ENCODE measurements around the gene C12orf56.
"Not testable (repeated sequence)": the region's sequence is repeated elsewhere in the genome, so short reads cannot be mapped to it uniquely, and the experiment has no call there.

Gene C12orf56

DNA sequence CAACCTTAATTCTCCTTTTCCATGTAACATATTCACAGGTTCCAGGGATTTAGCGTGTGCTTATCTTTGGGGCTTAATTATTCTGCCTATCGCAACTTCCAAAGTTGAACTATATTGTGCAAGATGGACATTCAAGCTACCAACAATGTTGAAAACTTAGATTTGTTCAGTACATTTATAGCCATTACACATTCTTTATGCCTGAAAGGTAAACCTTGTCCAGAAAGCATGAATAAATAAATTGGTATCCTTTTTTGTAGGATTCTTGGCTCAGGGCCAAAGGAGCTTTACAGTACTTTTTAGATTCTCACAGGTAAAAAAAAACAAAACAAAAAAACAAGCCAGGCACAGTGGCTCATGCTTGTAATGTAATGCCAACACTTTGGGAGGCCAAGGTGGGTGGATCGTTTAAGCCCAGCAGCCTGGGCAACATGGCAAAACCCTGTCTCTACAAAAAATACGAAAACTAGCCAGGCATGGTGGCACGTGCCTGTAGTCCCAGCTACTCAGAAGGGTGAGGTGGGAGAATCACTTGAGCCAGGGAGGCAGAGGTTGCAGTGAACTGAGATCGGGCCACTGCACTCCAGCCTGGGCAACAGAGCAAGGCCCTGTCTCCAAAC lies 3.3 kb downstream of the C12orf56 start:
- DNase-seq (ENCODE audit: low read depth) = no peak

DNA sequence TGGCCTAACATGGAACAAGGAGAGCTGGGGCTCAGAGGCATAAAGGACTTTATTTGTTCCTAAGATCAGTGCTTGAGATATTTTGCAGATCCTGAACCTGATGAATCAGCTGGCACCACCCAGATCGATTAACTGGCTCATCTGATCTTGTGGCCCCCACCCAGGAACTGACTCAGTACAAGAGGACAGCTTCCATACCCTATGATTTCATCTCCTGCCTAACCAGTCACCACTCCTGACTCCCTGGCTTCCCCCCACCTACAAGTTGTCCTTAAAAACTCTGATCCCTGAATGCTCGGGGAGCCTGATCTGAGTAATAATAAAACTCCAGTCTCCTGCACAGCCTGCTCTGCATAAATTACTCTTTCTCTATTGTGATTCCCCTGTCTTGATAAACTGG lies 5.1 kb downstream of the C12orf56 start:
- peak; percentile 56 for DNase-seq (ENCODE audit: low read depth)

DNA sequence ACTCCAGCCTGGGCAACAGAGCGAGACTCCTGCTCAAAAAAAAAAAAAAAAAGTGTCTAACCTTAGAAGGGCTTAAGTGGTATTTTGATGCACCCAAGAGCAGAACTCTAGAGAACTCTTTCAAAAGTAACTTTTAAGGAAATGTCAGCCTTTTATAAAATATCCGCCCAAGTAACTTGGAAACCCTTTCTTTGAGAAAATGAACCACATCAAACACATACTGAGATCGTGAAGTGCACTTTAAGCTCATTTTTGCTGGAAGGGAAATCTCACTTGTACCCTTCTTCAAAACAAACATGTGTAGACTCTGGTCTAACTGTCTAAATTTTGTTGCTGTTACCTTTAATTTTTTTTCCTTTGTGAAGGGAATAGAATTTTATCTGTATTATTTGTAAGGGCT lies 5.5 kb downstream of the C12orf56 start:
- no peak for DNase-seq (ENCODE audit: low read depth)

DNA sequence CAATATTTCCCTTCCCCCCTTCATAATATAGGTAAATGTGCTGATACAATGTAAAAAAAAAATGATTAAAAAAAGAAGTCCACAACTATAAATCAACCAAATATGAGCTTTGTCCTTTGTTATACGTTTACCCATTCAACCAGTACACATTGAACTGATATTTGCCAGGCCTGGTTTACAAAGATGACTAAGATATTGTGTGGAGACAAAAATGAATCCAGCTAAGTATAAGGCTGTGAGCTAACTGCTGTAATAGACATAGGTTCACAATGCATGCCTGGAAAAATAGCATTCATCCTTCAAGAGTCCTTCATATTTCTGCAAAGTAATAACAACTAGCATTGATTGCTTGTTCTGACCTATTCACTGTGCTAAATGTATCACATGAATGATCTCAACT lies 6.9 kb downstream of the C12orf56 start:
- no peak for DNase-seq (ENCODE audit: low read depth)

DNA sequence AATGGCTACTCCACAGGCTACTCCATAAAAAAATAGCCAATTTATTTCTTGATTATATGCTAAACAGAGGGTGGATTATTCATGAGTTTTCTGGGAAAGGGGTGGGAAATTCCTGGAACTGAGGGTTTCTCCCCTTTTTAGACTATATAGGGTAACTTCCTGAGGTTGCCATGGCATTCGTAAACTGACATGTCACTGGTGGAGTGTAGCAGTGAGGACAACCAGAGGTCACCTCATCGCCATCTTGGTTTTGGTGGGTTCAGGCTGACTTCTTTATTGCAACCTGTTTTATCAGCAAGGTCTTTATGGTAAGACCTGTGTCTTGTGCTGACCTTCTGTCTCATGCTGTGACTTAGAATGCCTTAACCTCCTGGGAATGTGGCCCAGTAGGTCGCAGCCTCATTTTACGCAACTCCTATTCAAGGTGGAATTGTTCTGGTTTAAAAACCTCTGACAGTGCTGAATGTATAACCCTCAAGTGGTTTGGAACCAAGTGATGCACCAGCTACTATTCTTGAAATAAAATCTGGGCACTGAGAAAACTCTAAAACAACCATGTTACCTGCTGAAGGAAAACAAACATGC lies 27.7 kb downstream of the C12orf56 start:
- no peak for DNase-seq (ENCODE audit: low read depth)

DNA sequence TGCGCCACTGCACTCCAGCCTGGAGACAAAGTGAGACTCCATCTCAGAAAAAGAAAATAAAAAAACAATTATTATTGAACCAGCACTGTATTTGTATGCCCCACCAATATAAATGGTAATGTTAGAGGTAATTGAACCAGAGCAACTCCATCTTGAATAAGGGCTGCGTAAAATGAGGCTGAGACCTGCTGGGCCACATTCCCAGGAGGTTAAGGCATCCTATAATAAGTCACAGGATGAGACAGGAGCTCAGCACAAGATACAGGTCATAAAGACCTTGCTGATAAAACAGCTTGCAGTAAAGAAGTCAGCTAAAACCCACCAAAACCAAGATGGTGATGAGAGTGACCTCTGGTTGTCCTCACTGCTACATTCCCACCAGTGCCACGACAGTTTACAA lies 29.4 kb downstream of the C12orf56 start:
- not testable (repeated sequence) for DNase-seq (ENCODE audit: low read depth)

DNA sequence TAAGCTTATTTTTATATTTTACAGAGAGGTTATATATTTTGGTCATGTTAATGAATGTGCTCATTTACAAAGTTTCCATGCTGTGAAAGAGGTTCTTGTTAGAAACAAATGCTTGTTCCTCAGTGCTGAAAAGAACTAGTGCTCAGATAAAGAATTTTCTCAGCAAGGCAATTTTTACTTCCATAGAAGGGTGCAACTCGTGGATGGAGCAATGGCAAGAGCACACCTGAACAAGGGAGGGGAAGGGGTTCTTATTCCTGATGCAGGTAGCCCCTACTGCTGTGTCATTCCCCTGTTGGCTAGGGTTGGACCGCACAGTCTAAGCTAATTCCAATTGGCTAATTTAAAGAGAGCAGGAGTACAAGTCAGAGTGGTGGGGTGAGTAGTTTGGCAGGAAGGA lies 34.3 kb downstream of the C12orf56 start:
- DNase-seq (ENCODE audit: low read depth) = not testable (repeated sequence)

DNA sequence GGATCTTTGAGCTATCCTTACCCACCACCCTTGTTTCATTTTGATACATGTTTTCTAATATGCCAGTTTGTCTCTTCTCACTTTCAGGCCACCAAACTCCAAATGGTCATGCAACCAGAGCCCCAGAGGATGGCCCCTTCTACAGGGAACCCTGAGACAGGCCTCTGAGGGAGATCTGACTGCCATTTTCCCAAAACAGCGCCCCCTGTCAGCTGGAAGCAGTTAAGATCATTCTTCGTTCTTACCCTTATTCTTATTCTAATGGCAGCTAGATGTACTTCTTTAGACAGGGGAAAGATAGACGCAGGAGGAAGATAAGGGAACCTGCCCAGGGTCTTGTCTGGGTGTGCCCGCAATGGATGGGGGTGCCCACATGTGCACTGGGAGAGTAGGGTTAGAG lies 38.4 kb downstream of the C12orf56 start:
- DNase-seq (ENCODE audit: low read depth) = no peak

DNA sequence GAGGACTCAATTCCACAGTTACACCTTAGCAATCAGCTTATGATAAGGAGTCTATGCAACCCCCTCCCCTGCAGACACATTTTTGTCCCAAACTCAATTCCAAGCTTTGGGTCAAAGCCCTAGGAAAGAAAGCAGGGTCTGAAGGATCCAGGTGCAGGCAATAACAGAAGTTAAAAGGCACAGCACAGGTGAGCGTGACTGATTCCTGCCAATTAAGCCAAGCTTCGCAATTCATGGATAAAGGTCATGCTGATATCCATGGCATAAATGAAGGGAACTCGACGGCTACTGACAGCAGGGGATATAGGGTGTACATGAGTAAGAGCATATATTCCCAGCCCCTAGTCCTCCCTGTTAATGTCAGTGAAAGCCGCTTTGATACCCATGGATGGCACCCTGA lies 39.3 kb downstream of the C12orf56 start:
- DNase-seq (ENCODE audit: low read depth) = no peak

DNA sequence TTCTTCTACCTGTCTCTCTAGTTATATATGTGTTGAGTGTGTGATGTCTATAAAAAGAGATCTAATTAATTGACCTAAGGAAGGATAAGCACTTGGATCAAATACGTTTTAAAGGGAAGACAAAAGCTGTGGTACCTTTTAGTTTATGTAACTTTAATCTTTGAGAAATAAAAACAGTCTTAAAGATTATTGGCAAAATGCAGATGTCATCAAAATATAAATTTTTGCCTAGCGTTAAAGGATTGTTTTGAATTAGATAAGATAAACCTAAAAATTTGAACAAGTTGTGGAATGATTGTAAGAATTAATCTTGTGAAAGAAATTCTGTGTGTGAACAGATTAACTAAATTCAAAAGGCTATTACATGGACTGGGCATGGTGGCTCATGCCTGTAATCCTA lies 42.9 kb downstream of the C12orf56 start:
- DNase-seq (ENCODE audit: low read depth) = no peak

DNA sequence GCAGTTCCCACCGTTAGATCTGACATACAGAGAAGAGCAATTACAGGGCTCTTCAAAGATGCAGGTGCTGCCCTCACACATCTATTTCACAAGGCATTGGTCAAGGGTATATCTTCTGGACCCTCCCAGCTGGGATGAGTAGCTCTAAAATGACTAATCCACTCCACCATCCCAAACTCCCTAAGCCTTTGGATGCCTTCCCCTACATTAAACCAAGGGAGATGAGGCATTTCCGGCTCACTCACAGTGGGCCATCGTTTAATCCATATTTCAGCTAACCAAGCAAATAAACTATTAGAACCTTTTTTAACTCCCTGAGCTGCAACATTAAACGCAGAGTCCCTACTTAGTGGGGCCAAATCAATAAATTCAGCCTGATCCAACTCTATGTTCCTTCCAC lies 45.9 kb downstream of the C12orf56 start:
- DNase-seq (ENCODE audit: low read depth) = not testable (repeated sequence)

DNA sequence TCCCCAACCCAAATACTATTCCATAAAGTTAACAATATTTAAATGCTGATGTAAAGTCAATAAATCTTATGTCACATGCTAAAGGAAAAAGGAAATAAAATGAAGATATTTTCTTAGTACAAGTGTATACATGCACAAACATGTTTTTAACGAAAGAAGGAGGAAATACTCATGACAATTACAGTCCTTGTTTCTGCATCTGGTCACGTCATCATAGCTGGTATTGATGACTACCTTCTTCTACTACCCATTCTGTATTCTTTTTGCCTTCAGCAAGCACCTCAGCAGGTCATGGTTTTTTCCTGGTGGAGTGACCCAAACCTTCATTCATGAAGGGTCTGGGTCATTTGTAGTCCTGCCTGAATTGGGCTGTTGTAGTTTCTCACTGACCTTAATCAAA lies 50.0 kb downstream of the C12orf56 start:
- not testable (repeated sequence) for DNase-seq (ENCODE audit: low read depth)

DNA sequence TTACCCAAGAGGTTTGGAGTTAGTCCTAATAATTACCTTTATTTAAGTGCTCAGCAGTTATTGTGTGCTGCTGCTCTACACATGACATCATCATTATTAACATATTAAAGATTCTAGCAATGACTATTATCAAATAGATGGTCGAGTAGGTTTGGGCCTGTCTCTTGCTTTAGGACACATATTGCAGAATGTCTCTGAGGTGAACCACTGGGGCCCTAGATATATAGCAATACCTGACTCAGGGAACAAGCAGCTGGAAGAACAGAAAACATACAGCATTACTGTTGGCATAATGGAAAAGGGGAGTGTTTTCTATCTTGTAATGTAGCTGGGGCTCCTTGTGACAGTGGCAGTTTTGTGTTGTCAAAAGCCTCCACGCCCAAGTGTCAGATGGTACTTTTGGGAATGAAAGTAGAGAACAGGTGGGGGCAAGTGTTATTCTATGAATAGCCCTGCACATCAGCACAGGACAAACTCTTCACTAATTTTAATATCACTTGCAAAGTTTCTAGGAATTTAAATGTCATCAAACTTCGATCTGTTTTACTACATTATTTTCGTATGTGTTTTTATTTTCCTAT lies 54.6 kb downstream of the C12orf56 start:
- no peak for DNase-seq (ENCODE audit: low read depth)

DNA sequence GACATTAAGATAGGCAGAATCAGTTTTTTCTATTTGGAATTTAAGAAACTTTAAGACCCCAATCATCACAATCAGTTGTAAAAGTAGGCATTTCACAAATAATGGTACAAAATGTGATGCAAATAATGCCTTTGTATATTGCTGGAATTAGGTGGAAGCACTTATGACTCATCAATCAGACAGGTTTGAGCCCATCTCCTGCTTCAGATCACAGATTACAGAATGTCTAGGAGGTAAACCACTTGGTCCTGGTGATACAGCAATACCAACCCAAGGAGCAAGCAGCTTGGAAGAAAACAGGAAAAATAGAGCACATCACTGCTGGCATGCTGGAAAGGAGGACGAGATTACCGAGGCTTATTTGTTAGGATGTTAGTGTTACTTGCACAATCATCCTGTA lies 57.6 kb downstream of the C12orf56 start:
- DNase-seq (ENCODE audit: low read depth) = no peak

DNA sequence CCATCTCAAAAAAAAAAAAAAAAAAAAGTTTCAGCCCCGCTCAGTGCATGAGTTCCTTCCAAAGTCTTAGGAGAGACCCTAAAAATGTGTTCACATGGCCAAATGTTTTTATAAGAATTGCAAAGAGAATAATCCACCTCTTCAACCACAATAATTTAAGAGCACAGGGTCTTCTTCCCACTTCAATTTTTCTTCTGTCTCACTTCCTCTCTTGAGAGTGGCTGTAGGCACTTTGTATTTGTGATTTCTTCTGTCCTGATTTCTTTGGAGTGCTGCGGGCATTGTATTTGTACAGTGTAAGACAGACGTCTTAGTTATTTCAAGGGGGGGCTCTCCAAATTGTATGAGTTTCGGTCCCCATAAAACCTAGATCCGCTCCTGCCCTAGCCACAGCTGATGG lies 58.3 kb downstream of the C12orf56 start:
- DNase-seq (ENCODE audit: low read depth) = no peak

DNA sequence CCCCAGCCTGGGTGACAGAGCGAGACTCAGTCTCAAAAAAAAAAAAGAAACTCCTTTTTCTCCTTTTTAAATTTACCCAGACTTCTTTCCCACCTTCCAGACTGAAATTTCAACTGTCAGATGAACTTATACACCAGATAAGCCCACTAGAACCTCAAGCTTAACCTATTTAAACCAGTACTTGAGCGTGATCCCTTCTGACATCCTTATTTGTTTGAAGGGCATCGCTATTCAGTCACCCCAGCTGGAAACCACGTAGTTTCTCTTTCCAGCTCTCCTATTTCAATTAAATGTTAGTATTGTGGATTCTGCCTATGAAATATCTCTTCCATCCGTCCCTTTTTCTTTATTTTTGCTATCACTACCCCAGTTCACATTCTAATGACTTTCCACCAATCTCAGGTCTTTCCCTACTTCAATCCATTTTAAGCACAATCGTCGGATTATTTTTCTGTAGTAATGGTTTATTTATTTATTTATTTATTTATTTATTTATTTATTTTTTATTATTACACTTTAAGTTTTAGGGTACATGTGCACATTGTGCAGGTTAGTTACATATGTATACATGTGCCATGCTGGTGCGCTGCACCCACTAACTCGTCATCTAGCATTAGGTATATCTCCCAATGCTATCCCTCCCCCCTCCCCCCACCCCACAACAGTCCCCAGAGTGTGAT lies 61.4 kb downstream of the C12orf56 start:
- not testable (repeated sequence) for DNase-seq (ENCODE audit: low read depth)

DNA sequence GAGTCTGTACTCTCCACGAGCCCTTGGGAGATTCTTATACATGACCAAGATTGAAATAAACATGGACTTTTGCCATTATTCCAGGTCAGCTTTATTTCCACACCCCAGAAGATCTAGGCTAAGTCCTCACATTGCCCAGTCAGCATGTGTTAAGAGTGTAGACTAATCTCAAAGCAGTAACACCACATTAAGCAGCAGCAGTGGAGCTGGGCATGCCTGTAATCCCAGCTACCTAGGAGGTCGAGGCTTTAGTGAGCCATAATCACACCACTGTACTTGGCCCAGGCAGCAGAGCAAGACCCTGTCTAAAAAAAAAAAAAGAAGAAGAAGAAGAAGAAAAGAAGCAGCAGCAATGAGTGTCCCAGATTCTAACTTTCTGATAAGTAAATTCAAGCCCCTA lies 65.5 kb downstream of the C12orf56 start:
- DNase-seq (ENCODE audit: low read depth) = no peak

DNA sequence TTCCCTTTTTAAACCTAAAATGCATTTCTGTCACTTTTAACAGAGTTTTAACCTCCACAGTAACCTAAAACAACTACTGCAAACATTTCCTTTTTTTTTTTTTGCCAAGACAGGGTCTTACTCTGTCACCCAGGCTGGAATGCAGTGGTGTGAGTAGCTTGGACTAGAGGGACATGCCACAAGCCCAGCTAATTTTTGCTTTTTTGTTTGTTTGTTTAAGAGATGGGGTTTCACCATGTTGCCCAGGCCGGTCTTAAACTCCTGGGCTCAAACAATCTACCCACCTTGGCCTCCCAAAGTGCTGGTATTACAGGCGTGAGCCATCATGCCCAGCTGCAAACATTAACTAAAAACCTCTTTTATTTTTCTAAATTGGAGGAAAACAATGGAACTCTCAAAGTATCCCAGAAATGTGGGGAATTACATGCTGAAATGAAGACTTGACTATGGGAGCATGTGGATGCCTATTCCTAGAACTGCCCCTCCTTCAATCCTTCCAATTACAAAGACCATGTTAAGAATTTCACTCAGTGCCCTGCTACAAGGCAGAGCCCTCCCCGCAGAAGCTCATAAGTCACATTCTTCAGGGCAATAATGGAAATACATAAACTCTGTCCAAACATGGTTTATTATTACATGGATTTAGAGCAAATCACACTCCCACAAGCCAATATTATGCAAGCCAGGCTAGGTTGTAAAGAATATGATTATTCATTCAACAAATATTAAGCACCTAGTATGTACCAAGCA lies 66.9 kb downstream of the C12orf56 start:
- no peak for DNase-seq (ENCODE audit: low read depth)

DNA sequence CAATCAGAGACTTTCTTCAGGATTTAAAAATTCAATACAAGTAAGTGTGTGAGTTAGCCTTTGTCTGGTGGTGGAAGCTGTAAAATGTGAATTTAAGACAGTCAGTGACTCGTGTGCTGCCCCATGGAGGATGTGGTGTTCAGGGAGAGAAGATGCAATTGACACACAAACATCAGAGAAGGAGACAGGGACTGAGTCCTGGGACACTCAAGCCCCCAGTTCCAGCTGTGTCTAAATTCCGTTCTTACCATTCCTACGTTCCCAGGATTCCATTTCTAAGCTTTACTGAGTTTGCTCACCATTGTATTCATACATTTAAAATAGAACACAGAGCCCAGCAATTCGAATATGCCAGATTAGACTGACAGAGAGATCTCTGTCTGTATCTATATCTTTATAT lies 67.6 kb downstream of the C12orf56 start:
- no peak for DNase-seq (ENCODE audit: low read depth)

DNA sequence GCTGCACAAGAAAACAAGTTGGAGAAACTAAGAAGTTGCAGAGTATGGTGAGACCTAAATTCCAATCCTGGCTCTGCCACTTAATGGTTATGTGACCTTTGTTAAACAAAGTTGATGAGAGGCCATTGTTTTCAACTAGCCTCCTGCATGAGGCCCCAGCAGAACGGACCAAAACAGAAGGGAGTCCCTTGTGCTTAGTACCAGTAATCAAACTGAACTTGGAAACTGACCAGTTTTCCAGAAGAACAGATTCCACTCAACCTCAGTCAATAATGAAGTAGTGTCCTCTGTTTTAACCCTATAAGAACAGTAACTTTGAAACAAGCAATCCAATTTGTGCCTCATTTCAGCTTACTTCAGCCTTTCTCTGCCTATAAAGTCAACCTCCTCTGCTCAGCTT lies 69.9 kb downstream of the C12orf56 start:
- DNase-seq (ENCODE audit: low read depth) = no peak

DNA sequence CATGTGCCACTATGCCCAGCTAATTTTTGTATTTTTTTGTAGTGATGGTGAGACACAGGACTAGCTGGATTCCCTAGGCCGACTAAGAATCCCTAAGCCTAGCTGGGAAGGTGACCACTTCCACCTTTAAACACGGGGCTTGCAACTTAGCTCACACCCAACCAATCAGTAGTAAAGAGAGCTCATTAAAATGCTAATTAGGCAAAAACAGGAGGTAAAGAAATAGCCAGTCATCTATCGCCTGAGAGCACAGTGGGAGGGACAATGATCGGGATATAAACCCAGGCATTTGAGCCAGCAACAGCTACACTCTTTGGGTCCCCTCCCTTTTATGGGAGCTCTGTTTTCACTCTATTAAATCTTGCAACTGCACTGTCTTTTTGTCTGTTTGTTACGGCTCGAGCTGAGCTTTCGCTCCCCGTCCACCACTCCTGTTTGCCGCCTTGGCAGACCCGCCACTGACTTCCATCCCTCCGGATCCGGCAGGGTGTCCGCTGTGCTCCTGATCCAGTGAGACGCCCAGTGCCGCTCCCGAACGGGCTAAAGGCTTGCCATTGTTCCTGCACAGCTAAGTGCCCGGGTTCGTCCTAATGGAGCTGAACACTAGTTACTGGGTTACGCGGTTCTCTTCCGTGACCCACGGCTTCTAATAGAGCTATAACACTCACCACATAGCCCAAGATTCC lies 70.9 kb downstream of the C12orf56 start:
- not testable (repeated sequence) for DNase-seq (ENCODE audit: low read depth)

DNA sequence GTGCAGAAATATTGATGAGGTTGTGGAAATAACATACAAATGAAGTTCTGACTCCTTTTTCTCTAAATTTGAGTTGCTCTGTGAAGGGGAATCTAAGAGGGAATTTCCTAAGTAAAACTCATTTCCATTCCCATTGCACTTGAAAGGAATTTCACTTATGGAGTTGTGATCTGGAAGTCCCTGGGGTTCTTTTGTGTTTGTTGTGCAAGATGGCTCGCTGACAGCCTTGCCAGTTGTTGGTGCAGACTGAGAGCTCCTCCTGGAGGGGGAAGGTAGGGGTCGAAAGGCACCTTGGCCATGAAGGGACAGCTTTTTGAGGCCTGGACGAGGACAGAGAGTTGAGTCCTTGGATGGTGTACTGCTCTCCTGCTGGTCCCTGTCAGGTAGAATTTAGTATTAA lies 72.0 kb downstream of the C12orf56 start:
- peak; percentile 26 for DNase-seq (ENCODE audit: low read depth)

Measured in stromal cell of bone marrow (primary cell).